Measurements from ENCODE around the gene TM4SF20.
A peak's percentile ranks its signal among the peaks of the same experiment; 100 is the strongest.
"Not testable (repeated sequence)": the region's sequence is repeated elsewhere in the genome, so short reads cannot be mapped to it uniquely, and the experiment has no call there.

The TM4SF20 gene

GRCh38 chr2:227397562-227397961, 18.5 kb upstream of the TM4SF20 start:
- TF ChIP-seq, protein P1, sequence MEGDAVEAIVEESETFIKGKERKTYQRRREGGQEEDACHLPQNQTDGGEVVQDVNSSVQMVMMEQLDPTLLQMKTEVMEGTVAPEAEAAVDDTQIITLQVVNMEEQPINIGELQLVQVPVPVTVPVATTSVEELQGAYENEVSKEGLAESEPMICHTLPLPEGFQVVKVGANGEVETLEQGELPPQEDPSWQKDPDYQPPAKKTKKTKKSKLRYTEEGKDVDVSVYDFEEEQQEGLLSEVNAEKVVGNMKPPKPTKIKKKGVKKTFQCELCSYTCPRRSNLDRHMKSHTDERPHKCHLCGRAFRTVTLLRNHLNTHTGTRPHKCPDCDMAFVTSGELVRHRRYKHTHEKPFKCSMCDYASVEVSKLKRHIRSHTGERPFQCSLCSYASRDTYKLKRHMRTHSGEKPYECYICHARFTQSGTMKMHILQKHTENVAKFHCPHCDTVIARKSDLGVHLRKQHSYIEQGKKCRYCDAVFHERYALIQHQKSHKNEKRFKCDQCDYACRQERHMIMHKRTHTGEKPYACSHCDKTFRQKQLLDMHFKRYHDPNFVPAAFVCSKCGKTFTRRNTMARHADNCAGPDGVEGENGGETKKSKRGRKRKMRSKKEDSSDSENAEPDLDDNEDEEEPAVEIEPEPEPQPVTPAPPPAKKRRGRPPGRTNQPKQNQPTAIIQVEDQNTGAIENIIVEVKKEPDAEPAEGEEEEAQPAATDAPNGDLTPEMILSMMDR (conservative IDR thresholded peaks at IDR 0.05; ENCODE audit: low read depth, low read length), result no peak
- no peak for DNase-seq (ENCODE audit: low read depth)
- H3K4me3 ChIP-seq (ENCODE audit: low read length), result no peak overlapping the region

DNA sequence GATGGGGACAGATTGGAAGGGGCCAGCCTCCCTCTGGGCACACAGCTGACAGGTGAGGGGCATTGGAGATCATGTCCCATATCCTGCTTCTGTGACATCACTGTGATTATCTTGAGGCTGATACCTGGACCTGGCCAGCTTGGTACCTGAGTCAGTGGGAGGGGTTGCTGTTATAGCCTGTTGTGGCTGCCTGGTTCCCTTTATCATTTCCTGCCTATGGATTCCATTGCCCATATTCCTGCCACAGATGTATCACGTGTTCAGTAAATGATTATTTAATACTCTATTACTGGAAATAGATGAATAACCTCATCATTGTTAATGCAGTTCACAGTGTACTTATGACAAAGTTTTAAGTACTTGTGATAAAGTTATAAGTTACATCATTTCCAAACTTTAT, 16.4 kb upstream of the TM4SF20 start:
- TF ChIP-seq, protein P1 (conservative IDR thresholded peaks at IDR 0.05; ENCODE audit: low read depth, low read length), result no peak
- H3K4me3 ChIP-seq (ENCODE audit: low read length), result no peak overlapping the region
- no peak for DNase-seq (ENCODE audit: low read depth)

GRCh38 chr2:227394401-227394800, 15.3 kb upstream of the TM4SF20 start:
- no peak overlapping the region for H3K4me3 ChIP-seq (ENCODE audit: low read length)
- no peak for DNase-seq (ENCODE audit: low read depth)
- TF ChIP-seq, protein P1 (conservative IDR thresholded peaks at IDR 0.05; ENCODE audit: low read depth, low read length), result no peak

GRCh38 chr2:227390468-227391256, 11.6 kb upstream of the TM4SF20 start:
- TF ChIP-seq, protein P1 (conservative IDR thresholded peaks at IDR 0.05; ENCODE audit: low read depth, low read length), result no peak
- DNase-seq (ENCODE audit: low read depth), result no peak
- no peak overlapping the region for H3K4me3 ChIP-seq (ENCODE audit: low read length)

GRCh38 chr2:227389661-227390060, 10.6 kb upstream of the TM4SF20 start:
- DNase-seq (ENCODE audit: low read depth), result no peak
- no peak overlapping the region for H3K4me3 ChIP-seq (ENCODE audit: low read length)
- TF ChIP-seq, protein P1 (conservative IDR thresholded peaks at IDR 0.05; ENCODE audit: low read depth, low read length), result no peak

DNA sequence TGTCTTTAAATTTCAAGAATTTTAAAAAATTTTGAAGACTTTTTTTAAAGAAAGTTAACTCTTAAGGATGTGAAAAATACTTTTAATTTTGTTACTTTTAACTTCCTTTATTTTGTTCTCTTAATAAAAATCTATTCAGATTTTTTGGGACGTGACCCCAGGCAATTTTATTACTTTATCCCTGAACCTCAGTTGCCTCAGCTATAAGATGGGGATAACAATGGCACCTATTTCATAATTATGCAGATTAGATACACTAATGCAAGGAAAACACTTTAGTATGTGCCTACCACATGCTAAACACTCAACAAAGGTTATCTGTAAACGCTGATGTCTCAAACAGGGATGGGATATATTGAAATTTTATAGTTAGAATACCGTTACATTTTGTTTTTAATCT, 10.1 kb upstream of the TM4SF20 start:
- TF ChIP-seq, protein P1 (conservative IDR thresholded peaks at IDR 0.05; ENCODE audit: low read depth, low read length), result no peak
- DNase-seq (ENCODE audit: low read depth), result no peak
- H3K4me3 ChIP-seq (ENCODE audit: low read length), result no peak overlapping the region

- H3K4me3 ChIP-seq (ENCODE audit: low read length), result no peak overlapping the region
- peak; percentile 47 for DNase-seq (ENCODE audit: low read depth)
- TF ChIP-seq, protein P1 (conservative IDR thresholded peaks at IDR 0.05; ENCODE audit: low read depth, low read length), result no peak
These were observed 9.5 kb upstream of the TM4SF20 start for GRCh38 chr2:227388537-227389011.

GRCh38 chr2:227387583-227387982, 8.5 kb upstream of the TM4SF20 start, which contains the start of gene SCYGR1:
TSS of gene SCYGR1 (minus strand) at chr2:227387949. CDS start at chr2:227387949, 0 bp downstream.
- DNase-seq (ENCODE audit: low read depth); H3K4me3 ChIP-seq (ENCODE audit: low read length): not testable (repeated sequence)

Data from retinal pigment epithelial cell (primary cell).